ENCODE measurements around the gene ST3GAL4.
"Not testable (repeated sequence)": the region's sequence is repeated elsewhere in the genome, so short reads cannot be mapped to it uniquely, and the experiment has no call there.

GRCh38 chr11:126346946-126347345 is 8.5 kb upstream of the ST3GAL4 start:
- not testable (repeated sequence) for TF ChIP-seq ZFP69B, CTCF, ZBTB21, ZNF623, YY1, SP7, ZSCAN30 (tag by site-specific recombination; IDR thresholded peaks at IDR 0.05)
- TF ChIP-seq, protein P1, sequence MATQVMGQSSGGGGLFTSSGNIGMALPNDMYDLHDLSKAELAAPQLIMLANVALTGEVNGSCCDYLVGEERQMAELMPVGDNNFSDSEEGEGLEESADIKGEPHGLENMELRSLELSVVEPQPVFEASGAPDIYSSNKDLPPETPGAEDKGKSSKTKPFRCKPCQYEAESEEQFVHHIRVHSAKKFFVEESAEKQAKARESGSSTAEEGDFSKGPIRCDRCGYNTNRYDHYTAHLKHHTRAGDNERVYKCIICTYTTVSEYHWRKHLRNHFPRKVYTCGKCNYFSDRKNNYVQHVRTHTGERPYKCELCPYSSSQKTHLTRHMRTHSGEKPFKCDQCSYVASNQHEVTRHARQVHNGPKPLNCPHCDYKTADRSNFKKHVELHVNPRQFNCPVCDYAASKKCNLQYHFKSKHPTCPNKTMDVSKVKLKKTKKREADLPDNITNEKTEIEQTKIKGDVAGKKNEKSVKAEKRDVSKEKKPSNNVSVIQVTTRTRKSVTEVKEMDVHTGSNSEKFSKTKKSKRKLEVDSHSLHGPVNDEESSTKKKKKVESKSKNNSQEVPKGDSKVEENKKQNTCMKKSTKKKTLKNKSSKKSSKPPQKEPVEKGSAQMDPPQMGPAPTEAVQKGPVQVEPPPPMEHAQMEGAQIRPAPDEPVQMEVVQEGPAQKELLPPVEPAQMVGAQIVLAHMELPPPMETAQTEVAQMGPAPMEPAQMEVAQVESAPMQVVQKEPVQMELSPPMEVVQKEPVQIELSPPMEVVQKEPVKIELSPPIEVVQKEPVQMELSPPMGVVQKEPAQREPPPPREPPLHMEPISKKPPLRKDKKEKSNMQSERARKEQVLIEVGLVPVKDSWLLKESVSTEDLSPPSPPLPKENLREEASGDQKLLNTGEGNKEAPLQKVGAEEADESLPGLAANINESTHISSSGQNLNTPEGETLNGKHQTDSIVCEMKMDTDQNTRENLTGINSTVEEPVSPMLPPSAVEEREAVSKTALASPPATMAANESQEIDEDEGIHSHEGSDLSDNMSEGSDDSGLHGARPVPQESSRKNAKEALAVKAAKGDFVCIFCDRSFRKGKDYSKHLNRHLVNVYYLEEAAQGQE (tag by site-specific recombination; IDR thresholded peaks at IDR 0.05): not testable (repeated sequence)
